Smooth muscle cell (in vitro differentiated cells): ENCODE data around the gene TSPO2. TPM values are rescaled to one million over a fixed set of nuclear protein-coding genes. Genes with fewer than 3 reads are reported as not detected.
"Not testable (repeated sequence)": the region's sequence is repeated elsewhere in the genome, so short reads cannot be mapped to it uniquely, and the experiment has no call there.

Experiments
- DNase-seq: peaks from one replicate; lab custom pipeline; 2025; ENCODE audit not compliant: unreplicated experiment; lab: John Stamatoyannopoulos, UW
- H2AFZ ChIP-seq: fragments of 200-600 bp; sonication (generic); 2 replicates; pipeline ENCODE4 v1.6.0; 2016; ENCODE audit warnings: antibody characterized with exemption, low read depth, mild to moderate bottlenecking
- H3F3A ChIP-seq: fragments of 200-600 bp; sonication (generic); 2 replicates; pipeline ENCODE4 v1.6.0; 2017; ENCODE audit warnings: antibody characterized with exemption, low read depth
- H3K27ac ChIP-seq: fragments of 200-600 bp; sonication (generic); 2 replicates; pipeline ENCODE4 v1.5.1; 2016; ENCODE audit warnings: low read depth, mild to moderate bottlenecking
- H3K27me3 ChIP-seq: fragments of 200-600 bp; sonication (generic); 2 replicates; pipeline ENCODE4 v1.6.1; 2016; ENCODE audit warnings: low read depth, mild to moderate bottlenecking
- H3K36me3 ChIP-seq: fragments of 200-600 bp; sonication (generic); 2 replicates; pipeline ENCODE4 v1.5.1; 2016; ENCODE audit warnings: low read depth
- H3K4me1 ChIP-seq: fragments of 200-600 bp; sonication (generic); 2 replicates; pipeline ENCODE4 v1.5.1; 2016; ENCODE audit warnings: low read depth
- H3K4me2 ChIP-seq: fragments of 200-600 bp; sonication (generic); 2 replicates; pipeline ENCODE4 v1.6.0; 2016; ENCODE audit warnings: mild to moderate bottlenecking
- H3K4me3 ChIP-seq: fragments of 200-600 bp; sonication (generic); 2 replicates; pipeline ENCODE4 v1.5.1; 2016; ENCODE audit warnings: mild to moderate bottlenecking
- H3K79me2 ChIP-seq: fragments of 200-600 bp; sonication (generic); 2 replicates; pipeline ENCODE4 v1.6.0; 2016; ENCODE audit warnings: low read depth, mild to moderate bottlenecking
- H3K9ac ChIP-seq: fragments of 200-600 bp; sonication (generic); 2 replicates; pipeline ENCODE4 v1.6.0; 2016; ENCODE audit warnings: low read depth
- H3K9me3 ChIP-seq: fragments of 200-600 bp; sonication (generic); replicated peaks from 2 replicates; pipeline ENCODE4 v1.5.1; 2016; ENCODE audit warnings: low read depth
- H4K20me1 ChIP-seq: fragments of 200-600 bp; sonication (generic); 2 replicates; pipeline ENCODE4 v1.6.0; 2016; ENCODE audit warnings: low read depth
- WGBS: methylation state at CpG from one replicate; pipeline ENCODE4 v1.1.7; 2016; ENCODE audit warnings: low lambda C conversion rate; 5-methylcytosine and 5-hydroxymethylcytosine counted together
- polyA plus RNA-seq: library from polyadenylated mRNA; unstranded; fragments of >200 nt; fragmentation: Nextera tagmentation; extraction: Ambion mirVana; gene quantifications from 2 replicates; pipeline ENCODE4 v1.2.1, GENCODE V29; 2016
- total RNA-seq: library from RNA; depleted of rRNA; stranded (reverse); fragments of >200 nt; gene quantifications from 2 replicates; pipeline ENCODE4 v1.2.3, GENCODE V29; 2014
- TF ChIP-seq, protein P1 (sequence below): fragments of 200-600 bp; sonication (generic); IDR thresholded peaks from 2 replicates; pipeline ENCODE4 v1.5.1; 2017; ENCODE audit warnings: borderline replicate concordance, mild to moderate bottlenecking, antibody characterized with exemption; ENCODE audit not compliant: insufficient read depth, poor library complexity, severe bottlenecking

The TSPO2 gene
- total and polyA plus RNA-seq, 2 experiments from 2014 or later: not detected

DNA sequence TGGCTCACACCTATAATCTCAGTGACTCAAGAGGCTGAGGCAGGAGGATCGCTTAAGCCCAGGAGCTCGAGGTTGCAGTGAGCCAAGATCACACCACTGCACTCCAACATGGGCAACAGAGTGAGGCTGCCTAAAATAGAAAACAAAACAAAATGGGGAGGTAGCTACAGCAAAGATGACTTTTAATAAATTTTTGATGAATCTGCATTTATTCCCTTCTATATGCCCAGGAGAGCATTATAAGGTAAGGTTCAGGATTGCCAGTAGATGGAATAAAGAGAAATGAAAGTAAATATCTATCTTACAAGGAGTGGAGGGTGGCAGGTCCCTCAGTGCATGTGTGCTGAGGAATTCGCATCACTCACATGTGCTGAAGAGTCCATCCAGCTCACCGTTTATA is 27.5 kb upstream of the TSPO2 start:
- Histone ChIP-seq H3F3A (no peaks in the 10 kb centered on the region), H3K79me2 (no peaks in the 10 kb centered on the region), H4K20me1 (no peaks in the 10 kb centered on the region), H3K9ac (no peak overlapping the region), H3K9me3 (no peaks in the 10 kb centered on the region), H2AFZ (no peak overlapping the region), H3K4me1 (no peaks in the 10 kb centered on the region), H3K36me3 (no peaks in the 10 kb centered on the region), H3K27me3 (no peaks in the 10 kb centered on the region), H3K27ac (no peak overlapping the region), H3K4me2 (no peak overlapping the region), H3K4me3 (no peak overlapping the region)
- 91% methylated on average over 4 of the region's 4 CpGs for WGBS
- no peak for DNase-seq
- TF ChIP-seq, protein P1, sequence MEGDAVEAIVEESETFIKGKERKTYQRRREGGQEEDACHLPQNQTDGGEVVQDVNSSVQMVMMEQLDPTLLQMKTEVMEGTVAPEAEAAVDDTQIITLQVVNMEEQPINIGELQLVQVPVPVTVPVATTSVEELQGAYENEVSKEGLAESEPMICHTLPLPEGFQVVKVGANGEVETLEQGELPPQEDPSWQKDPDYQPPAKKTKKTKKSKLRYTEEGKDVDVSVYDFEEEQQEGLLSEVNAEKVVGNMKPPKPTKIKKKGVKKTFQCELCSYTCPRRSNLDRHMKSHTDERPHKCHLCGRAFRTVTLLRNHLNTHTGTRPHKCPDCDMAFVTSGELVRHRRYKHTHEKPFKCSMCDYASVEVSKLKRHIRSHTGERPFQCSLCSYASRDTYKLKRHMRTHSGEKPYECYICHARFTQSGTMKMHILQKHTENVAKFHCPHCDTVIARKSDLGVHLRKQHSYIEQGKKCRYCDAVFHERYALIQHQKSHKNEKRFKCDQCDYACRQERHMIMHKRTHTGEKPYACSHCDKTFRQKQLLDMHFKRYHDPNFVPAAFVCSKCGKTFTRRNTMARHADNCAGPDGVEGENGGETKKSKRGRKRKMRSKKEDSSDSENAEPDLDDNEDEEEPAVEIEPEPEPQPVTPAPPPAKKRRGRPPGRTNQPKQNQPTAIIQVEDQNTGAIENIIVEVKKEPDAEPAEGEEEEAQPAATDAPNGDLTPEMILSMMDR: no peak

DNA sequence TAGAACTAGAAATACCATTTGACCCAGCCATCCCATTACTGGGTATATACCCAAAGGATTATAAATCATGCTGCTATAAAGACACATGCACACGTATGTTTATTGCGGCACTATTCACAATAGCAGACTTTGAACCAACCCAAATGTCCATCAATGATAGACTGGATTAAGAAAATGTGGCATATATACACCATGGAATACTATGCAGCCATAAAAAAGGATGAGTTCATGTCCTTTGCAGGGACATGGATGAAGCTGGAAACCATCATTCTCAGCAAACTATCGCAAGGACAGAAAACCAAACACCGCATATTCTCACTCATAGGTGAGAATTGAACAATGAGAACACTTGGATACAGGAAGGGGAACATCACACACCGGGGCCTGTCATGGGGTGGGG is 26.4 kb upstream of the TSPO2 start:
- H3K4me2 ChIP-seq, H3K4me1 ChIP-seq, H3K36me3 ChIP-seq, H2AFZ ChIP-seq, H3K27me3 ChIP-seq, H4K20me1 ChIP-seq, H3K4me3 ChIP-seq, H3K9ac ChIP-seq, DNase-seq, H3K27ac ChIP-seq, H3K9me3 ChIP-seq, H3F3A ChIP-seq, H3K79me2 ChIP-seq: not testable (repeated sequence)
- WGBS: 98% methylated on average over 5 of the region's 5 CpGs

DNA sequence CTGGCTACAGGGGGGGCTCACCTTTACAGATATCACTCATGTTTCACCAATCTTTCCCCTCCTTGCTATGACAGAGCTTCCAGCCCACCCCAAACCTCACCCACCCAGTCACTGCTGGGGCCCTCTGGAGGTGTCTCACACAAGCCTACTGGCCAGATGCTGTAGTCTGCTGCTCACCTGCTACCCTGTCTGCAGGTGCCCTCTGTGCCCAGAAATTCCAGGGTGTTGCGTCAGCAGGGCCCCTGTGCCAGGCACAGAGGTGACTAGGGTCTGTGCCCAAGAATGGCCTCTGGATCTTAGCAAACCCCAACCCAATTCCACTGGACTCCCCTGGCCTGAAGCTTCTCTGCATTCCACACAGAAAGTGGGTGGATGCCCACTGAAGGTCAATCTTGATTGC is 24.6 kb upstream of the TSPO2 start:
- H3K79me2 ChIP-seq: no peaks in the 10 kb centered on the region
- H3K9me3 ChIP-seq: no peaks in the 10 kb centered on the region
- 100% methylated on average over 1 of the region's 1 CpG for WGBS
- no peak overlapping the region for H3K4me2 ChIP-seq
- no peak overlapping the region for H3K4me3 ChIP-seq
- H3K27ac ChIP-seq: no peak overlapping the region
- no peak overlapping the region for H2AFZ ChIP-seq
- H4K20me1 ChIP-seq: no peaks in the 10 kb centered on the region
- H3K27me3 ChIP-seq: no peaks in the 10 kb centered on the region
- H3F3A ChIP-seq: peaks cover 5% of the 10 kb centered on the region
- no peak for DNase-seq
- TF ChIP-seq, protein P1: no peak
- no peak overlapping the region for H3K9ac ChIP-seq
- H3K36me3 ChIP-seq: no peaks in the 10 kb centered on the region
- H3K4me1 ChIP-seq: no peaks in the 10 kb centered on the region

DNA sequence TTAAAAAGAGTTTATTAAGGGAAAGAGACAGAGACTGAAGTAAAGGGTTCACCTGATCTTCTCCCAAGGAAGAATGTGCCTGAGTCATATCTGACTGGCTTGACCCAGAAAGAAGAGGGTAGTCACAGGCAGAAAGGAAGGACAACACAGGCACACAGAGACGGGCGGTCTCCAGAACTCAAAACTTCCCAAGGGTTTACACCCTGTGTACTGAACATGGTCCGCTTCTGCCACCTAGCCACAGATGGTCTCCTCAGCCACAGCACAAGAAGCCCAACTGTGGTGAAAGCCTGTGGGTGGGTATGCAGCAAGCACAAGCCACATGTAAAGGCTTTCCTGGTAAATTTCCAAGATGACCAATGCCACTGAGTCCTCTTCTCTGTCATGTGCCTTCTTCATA is 20.4 kb upstream of the TSPO2 start:
- Histone ChIP-seq H3K9ac (no peak overlapping the region), H4K20me1 (no peaks in the 10 kb centered on the region), H3K36me3 (no peaks in the 10 kb centered on the region), H3K4me1 (peaks cover 4% of the 10 kb centered on the region), H3K27me3 (no peaks in the 10 kb centered on the region), H3K4me3 (no peak overlapping the region), H2AFZ (no peak overlapping the region), H3F3A (peaks cover 5% of the 10 kb centered on the region), H3K79me2 (no peaks in the 10 kb centered on the region), H3K27ac (peak overlapping the region; percentile 42), H3K9me3 (no peaks in the 10 kb centered on the region), H3K4me2 (peak overlapping the region; percentile 14)
- TF ChIP-seq, protein P1: peak; percentile 24
- WGBS: 57% methylated on average over 3 of the region's 3 CpGs
- DNase-seq: no peak
